ENCODE results near the gene NAPA.

DNA sequence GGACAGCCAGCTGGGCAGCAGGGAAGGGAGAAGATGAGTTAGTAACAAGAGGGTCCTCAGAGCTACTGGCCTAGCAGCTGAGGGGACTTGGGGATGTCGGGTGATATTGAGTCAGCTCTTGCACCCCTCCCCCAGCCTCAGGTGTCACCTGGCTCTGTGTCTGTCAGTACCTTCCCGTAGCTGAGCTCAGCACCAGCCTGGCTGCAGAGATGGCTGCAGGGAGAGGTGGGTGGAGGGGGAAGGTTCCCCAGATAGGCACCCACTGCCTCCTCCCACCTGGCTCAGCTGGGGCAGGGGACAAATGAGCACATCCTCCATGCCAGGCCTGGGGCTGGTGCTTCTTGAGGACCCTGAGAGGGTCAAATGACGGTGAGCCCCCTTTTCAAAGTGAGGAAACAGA lies 24.0 kb downstream of the NAPA start:
- TF ChIP-seq, protein P1, sequence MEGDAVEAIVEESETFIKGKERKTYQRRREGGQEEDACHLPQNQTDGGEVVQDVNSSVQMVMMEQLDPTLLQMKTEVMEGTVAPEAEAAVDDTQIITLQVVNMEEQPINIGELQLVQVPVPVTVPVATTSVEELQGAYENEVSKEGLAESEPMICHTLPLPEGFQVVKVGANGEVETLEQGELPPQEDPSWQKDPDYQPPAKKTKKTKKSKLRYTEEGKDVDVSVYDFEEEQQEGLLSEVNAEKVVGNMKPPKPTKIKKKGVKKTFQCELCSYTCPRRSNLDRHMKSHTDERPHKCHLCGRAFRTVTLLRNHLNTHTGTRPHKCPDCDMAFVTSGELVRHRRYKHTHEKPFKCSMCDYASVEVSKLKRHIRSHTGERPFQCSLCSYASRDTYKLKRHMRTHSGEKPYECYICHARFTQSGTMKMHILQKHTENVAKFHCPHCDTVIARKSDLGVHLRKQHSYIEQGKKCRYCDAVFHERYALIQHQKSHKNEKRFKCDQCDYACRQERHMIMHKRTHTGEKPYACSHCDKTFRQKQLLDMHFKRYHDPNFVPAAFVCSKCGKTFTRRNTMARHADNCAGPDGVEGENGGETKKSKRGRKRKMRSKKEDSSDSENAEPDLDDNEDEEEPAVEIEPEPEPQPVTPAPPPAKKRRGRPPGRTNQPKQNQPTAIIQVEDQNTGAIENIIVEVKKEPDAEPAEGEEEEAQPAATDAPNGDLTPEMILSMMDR (IDR thresholded peaks at IDR 0.05): no peak
- no peak for TF ChIP-seq POLR2A (IDR thresholded peaks at IDR 0.05)

Data from thyroid gland (tissue), 4 donors.